Ovary (tissue), 3 donors: ENCODE measurements around the gene VAMP1.

Experiments
- CTCF ChIP-seq, 3 donors: fragments of 450-650 bp in 2 of 3; fragments of 200-600 bp in 1 of 3; IDR thresholded peaks; one replicate each; pipeline versions ENCODE4 v1.5.1 to v1.8.0; 2016 to 2022; ENCODE audit warnings: antibody characterized with exemption in 3 of 3, mild to moderate bottlenecking in 1 of 3
- POLR2A ChIP-seq: fragments of 450-650 bp; IDR thresholded peaks from one replicate; pipeline ENCODE4 v1.6.1; 2017; ENCODE audit warnings: antibody characterized with exemption, mild to moderate bottlenecking, moderate library complexity
- donor health status: DM: no; HTN: no; CAD: no.

- TF ChIP-seq POLR2A (no peak), CTCF (IDR thresholded peaks at IDR 0.05) (no peak)
Measured at GRCh38 chr12:6469092-6469491, 1.4 kb downstream of the VAMP1 start.
